Left cardiac atrium (tissue), 4 donors: ENCODE measurements around the gene FKBP2. TPM values are rescaled to one million over a fixed set of nuclear protein-coding genes. Genes with fewer than 3 reads are reported as not detected.
A peak's percentile ranks its signal among the peaks of the same experiment; 100 is the strongest.
"Not testable (repeated sequence)": the region's sequence is repeated elsewhere in the genome, so short reads cannot be mapped to it uniquely, and the experiment has no call there.

Source experiments
- ATAC-seq, 2 donors: fragments of 200-7000 bp; cut with Tn5 transposase; one replicate each; pipeline ENCODE4 v1.9.1; 2020; ENCODE audit warnings: mild to moderate bottlenecking in 2 of 2, moderate library complexity in 2 of 2
- DNase-seq: peaks from one replicate; pipeline ENCODE4 v3.0.0-alpha.2; 2020
- intact Hi-C, 2 donors: fragments of 100-400 bp; cut with DNase I; formaldehyde crosslinking; loops; one replicate each; pipeline versions ENCODE4 v1.14.1 to v1.15.1; 2022 to 2023
- total RNA-seq, 2 donors: library from RNA; stranded (reverse); fragmentation: NEBNext Ultra II Directional; extraction: Animal tissue kit (Norgen Biotek cat#: 25700); gene quantifications; one replicate each; pipeline ENCODE4 v1.2.1, GENCODE V29; 2021
- donor health status: DM: no; HTN: yes; CAD: no.
- donor health status: DM: no; HTN: yes; CAD: no; lungs with severe emphysema.
- donor health status: DM: yes; HTN: yes; CAD: no.
- donor health status: Dilated cardiomyopathy.

FKBP2 gene
- total RNA-seq, 2 donors from 2014 or later, result 63.9 to 66.9 TPM

DNA sequence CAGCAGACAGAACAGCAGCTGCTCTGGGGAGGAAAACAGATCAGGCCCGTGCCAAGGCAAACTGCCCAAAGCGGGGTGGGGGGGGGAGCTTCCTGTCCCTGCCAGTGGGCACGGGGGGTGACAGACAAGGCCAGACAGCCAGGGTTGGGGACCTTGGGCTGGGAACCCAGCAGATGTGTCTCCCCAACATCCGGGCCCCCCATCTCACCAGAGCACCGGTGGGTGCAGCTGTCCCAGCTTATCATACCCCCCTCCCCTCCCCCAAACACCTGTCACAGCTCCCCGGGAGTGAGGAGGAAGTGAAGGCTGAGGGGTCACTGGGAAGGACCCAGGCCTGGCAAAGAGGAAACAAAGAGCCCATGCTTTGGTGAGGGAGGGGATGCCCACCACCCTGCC is 4.5 kb downstream of the FKBP2 start:
- DNase-seq, result peak; percentile 60
- no peak for ATAC-seq
- intact Hi-C loops, result no loop called here

- ATAC-seq, result peak in 1 of 2 donors; percentile 7
- intact Hi-C loops, result no loop called here
- DNase-seq, result peak; percentile 90
Observed at GRCh38 chr11:64245797-64246620, 5.1 kb downstream of the FKBP2 start.

GRCh38 chr11:64246621-64246870 is 5.7 kb downstream of the FKBP2 start:
- ATAC-seq, intact Hi-C loops, DNase-seq: not testable (repeated sequence)

GRCh38 chr11:64246871-64247728 is 6.2 kb downstream of the FKBP2 start, which contains the start of gene PPP1R14B:
PPP1R14B (minus strand) TSS chr11:64246943; CDS start chr11:64246673, 270 bp downstream.
- DNase-seq, result peak; percentile 94
- intact Hi-C loops, result no loop called here
- ATAC-seq, result peak; percentile 68 to 76

- peak; percentile 1 for ATAC-seq
- intact Hi-C loops, result no loop called here
- no peak for DNase-seq
Observed at GRCh38 chr11:64247729-64248531, 7.0 kb downstream of the FKBP2 start.

- intact Hi-C loops, result no loop called here
- DNase-seq, result no peak
- no peak for ATAC-seq
Observed at GRCh38 chr11:64248578-64248977, 7.7 kb downstream of the FKBP2 start.

GRCh38 chr11:64249038-64249437 is 8.1 kb downstream of the FKBP2 start:
- intact Hi-C loops, result no loop called here
- DNase-seq, result no peak
- no peak for ATAC-seq

GRCh38 chr11:64249563-64250414 is 8.9 kb downstream of the FKBP2 start:
- ATAC-seq (no peak), DNase-seq (no peak)
- intact Hi-C loops, result loop anchor here in 1 of 2 donors (5.0 kb wide), 1 partner anchor 53 kb away; the partner anchor contains the start of gene CATSPERZ

DNA sequence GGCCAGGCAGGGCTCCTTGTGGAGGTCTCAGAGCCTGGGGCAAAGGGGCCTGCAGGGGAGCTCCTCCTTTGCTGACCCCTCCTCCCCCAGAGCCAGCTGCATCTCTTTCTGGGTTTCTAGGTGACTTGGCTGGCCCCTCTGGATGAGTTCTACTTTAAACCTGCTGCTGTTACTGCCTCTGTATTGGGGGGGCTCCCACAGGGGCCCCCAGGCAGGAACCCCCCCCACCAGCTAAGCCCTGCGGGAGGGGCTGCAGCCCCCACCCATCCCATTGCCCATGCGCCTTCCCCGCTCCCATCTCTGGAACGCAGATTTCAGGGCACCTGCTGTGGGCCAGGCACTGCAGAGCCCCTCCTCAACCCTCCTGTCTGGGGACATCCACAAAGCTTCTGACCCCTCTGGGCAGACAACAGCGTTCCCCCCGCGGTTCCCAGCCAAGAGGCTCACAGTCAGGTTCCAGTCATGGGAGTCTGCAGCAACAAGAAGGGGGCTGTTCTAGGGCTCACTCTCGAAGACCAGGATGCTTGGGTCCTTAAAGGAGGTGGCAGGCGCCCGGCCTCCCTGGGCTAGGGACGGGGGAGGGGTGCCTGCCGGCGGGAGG is 9.6 kb downstream of the FKBP2 start:
- intact Hi-C loops, result loop anchor here in 1 of 2 donors (5.0 kb wide), 1 partner anchor 52 kb away; the partner anchor contains the start of gene CATSPERZ
- ATAC-seq, result no peak
- no peak for DNase-seq

- intact Hi-C loops, result loop anchor here in 1 of 2 donors (5.0 kb wide), 1 partner anchor 51 kb away; the partner anchor contains the start of gene CATSPERZ
- no peak for DNase-seq
- ATAC-seq, result peak; percentile 57 to 77
Observed at GRCh38 chr11:64251016-64251752, 10.3 kb downstream of the FKBP2 start, which contains the start of gene PLCB3. PLCB3 (plus strand) TSS chr11:64251530; CDS start chr11:64251650, 120 bp downstream.

- intact Hi-C loops, result loop anchor here in 1 of 2 donors (5.0 kb wide), 1 partner anchor 51 kb away; the partner anchor contains the start of gene CATSPERZ
- ATAC-seq (no peak), DNase-seq (no peak)
Observed at GRCh38 chr11:64251753-64252002, 10.8 kb downstream of the FKBP2 start.

DNA sequence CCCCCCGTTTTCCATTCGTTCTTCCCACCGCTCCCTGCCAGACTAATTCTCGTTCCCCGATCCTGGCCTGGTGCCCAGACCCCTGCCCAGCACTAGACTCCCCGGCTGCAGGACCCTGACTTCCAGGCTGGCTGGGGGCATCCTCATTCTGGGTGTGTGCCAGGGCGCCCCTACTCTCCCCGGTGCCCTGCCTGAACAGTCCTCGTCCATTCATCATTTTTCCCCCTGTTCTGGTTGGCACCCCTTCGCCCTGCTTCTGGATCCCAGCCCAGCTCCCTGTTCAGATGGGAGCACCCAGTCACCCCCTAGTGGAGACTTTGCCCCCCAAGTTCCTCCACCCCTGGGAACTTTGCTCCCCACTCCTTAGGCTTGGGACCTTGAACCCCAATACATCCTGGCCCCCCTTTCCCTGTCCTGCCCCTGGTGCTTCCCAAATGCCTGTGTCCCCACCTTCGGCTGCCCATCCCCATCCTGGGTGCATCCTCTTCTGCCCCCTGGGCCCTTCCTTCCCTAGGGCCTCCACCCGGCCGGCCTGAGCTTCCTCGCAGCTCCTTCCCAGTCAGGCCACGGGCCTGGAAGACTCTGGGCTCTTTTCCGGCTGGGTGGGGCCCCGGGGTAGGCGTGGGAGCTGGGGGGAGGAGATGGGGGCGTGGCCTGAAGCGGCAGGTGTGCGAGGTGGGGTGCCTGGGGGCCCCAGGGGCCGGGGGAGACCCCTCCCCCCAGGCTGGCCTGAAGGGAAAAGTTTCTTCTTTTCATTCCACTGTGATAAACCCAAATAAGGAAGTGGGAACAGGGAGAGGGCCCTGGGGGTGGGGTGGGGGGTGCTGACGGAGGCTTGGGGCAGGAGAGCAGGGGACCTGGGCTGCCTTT is 11.3 kb downstream of the FKBP2 start:
- peak; percentile 71 for DNase-seq
- ATAC-seq, result peak in 1 of 2 donors; percentile 40
- intact Hi-C loops, result loop anchor here in 1 of 2 donors (5.0 kb wide), 1 partner anchor 50 kb away; the partner anchor contains the start of gene CATSPERZ

DNA sequence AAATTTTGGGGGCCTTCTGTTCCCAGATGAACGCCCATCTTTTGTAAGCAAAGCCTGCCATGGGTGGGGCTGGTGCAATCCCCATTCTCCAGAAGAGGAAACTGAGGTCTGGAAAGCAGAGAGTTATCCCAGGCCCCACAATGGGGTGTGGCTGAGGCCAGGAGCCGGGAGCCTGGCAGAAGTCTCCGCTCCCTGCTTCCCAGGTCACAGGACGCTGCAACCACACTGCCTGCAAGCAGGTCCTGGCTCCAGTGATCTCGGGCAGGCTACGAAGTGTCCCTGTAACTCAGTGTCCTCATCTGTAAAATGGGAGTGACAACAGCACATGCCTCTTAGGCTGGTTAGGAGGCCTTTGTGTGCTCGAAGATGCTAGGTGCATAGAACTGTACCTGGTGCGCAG is 12.1 kb downstream of the FKBP2 start:
- DNase-seq (no peak), ATAC-seq (no peak)
- intact Hi-C loops, result loop anchor here in 1 of 2 donors (5.0 kb wide), 1 partner anchor 49 kb away; the partner anchor contains the start of gene CATSPERZ

DNA sequence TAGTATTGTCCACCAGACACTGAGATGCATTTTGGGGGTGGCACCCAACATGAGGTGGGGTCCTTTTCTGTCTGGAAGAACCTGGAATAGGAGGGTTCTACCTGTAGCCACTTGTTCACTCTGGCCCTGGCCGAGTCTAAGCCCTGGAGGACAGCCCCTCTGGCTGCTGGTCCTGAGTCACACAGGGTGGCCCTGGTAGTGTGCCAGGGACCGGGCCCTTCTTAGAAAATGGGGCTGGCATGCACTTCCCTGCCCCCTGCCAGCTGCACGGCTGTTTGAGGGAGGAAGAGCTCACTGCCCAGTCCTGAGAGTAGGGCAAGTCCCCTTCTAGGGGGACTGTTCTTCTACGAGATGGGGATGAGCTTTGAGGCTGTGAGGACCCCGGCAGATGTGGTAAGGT is 12.6 kb downstream of the FKBP2 start:
- intact Hi-C loops, result loop anchor here in 1 of 2 donors (5.0 kb wide), 1 partner anchor 49 kb away; the partner anchor contains the start of gene CATSPERZ
- ATAC-seq (peak in 1 of 2 donors; percentile 6), DNase-seq (no peak)

- ATAC-seq (no peak), DNase-seq (no peak)
- intact Hi-C loops, result loop anchor here in 1 of 2 donors (5.0 kb wide), 1 partner anchor 48 kb away; the partner anchor contains the start of gene CATSPERZ
Observed at GRCh38 chr11:64254326-64254725, 13.4 kb downstream of the FKBP2 start.
